T-helper 2 cell (primary cell): Measurements from ENCODE around the gene PCA3.

Experiments used
- DNase-seq, 5 experiments: peaks; one replicate each; pipeline versions ENCODE4 v3.0.0 to v3.0.0-alpha.2; 2012 to 2022

PCA3 gene

GRCh38 chr9:76835571-76836283 lies 71.5 kb downstream of the PCA3 start:
- DNase-seq: no peak
